H9 (cell line): ENCODE measurements around the gene PRR5L. TPM values are rescaled to one million over a fixed set of nuclear protein-coding genes. Genes with fewer than 3 reads are reported as not detected.

Source experiments
- DNase-seq: peaks from one replicate; pipeline ENCODE4 v3.0.0-alpha.2; 2017
- H2AFZ ChIP-seq: one replicate; pipeline ENCODE4 v1.6.1; 2013; ENCODE audit warnings: mild to moderate bottlenecking, low read length, control low read depth, moderate library complexity
- H2AK5ac ChIP-seq: 2 replicates; pipeline ENCODE4 v1.6.1; 2013; ENCODE audit warnings: low read length, control low read depth, mixed read lengths; ENCODE audit not compliant: insufficient read length
- H2BK120ac ChIP-seq: one replicate; pipeline ENCODE4 v1.6.1; 2013; ENCODE audit warnings: low read depth, mild to moderate bottlenecking, low read length, control low read depth, inconsistent platforms; ENCODE audit not compliant: poor library complexity, severe bottlenecking
- H2BK12ac ChIP-seq: 2 replicates; pipeline ENCODE4 v1.6.1; 2013; ENCODE audit warnings: low read length, control low read depth, mixed read lengths, low read depth; ENCODE audit not compliant: insufficient read length
- H2BK15ac ChIP-seq: 2 replicates; pipeline ENCODE4 v1.6.1; 2013; ENCODE audit warnings: low read depth, low read length, control low read depth
- H2BK20ac ChIP-seq: one replicate; pipeline ENCODE4 v1.6.1; 2013; ENCODE audit warnings: low read depth, mild to moderate bottlenecking, low read length, control low read depth, inconsistent platforms; ENCODE audit not compliant: poor library complexity, severe bottlenecking
- H2BK5ac ChIP-seq: 2 replicates; pipeline ENCODE4 v1.6.1; 2013; ENCODE audit warnings: low read length, control low read depth, mixed read lengths; ENCODE audit not compliant: insufficient read length
- H3K14ac ChIP-seq: 2 replicates; pipeline ENCODE4 v1.6.1; 2013; ENCODE audit warnings: low read length, control low read depth; ENCODE audit not compliant: insufficient read depth
- H3K18ac ChIP-seq: 2 replicates; pipeline ENCODE4 v1.6.1; 2013; ENCODE audit warnings: low read depth, mild to moderate bottlenecking, mixed read lengths, low read length, control low read depth; ENCODE audit not compliant: insufficient read length
- H3K23ac ChIP-seq: 2 replicates; pipeline ENCODE4 v1.6.1; 2013; ENCODE audit warnings: low read length, control low read depth, mixed read lengths, low read depth; ENCODE audit not compliant: insufficient read length
- H3K23me2 ChIP-seq: 2 replicates; pipeline ENCODE4 v1.6.1; 2013; ENCODE audit warnings: low read depth, mild to moderate bottlenecking, mixed read lengths, low read length, control low read depth; ENCODE audit not compliant: insufficient read length, poor library complexity, severe bottlenecking
- H3K27ac ChIP-seq: 2 replicates; pipeline ENCODE4 v1.5.1; 2013; ENCODE audit warnings: low read length, control low read depth, mixed read lengths, low read depth; ENCODE audit not compliant: insufficient read length
- H3K27me3 ChIP-seq: 2 replicates; pipeline ENCODE4 v1.6.1; 2013; ENCODE audit warnings: low read length, control low read depth, inconsistent platforms; ENCODE audit not compliant: insufficient read depth
- H3K4ac ChIP-seq: 2 replicates; pipeline ENCODE4 v1.6.1; 2013; ENCODE audit warnings: low read depth, mild to moderate bottlenecking, control low read depth, inconsistent platforms, low read length, moderate library complexity
- H3K4me1 ChIP-seq: 2 replicates; pipeline ENCODE4 v1.6.1; 2013; ENCODE audit warnings: low read length, control low read depth, inconsistent platforms; ENCODE audit not compliant: insufficient read depth
- H3K4me2 ChIP-seq: 2 replicates; pipeline ENCODE4 v1.6.1; 2013; ENCODE audit warnings: low read length, control low read depth, mixed read lengths; ENCODE audit not compliant: insufficient read length, insufficient read depth
- H3K56ac ChIP-seq: 2 replicates; pipeline ENCODE4 v1.6.1; 2013; ENCODE audit warnings: low read depth, mild to moderate bottlenecking, mixed read lengths, low read length, control low read depth; ENCODE audit not compliant: insufficient read length
- H3K79me1 ChIP-seq: 2 replicates; pipeline ENCODE4 v1.6.1; 2013; ENCODE audit warnings: low read depth, mild to moderate bottlenecking, moderate library complexity, low read length, control low read depth, inconsistent platforms; ENCODE audit not compliant: insufficient read depth, poor library complexity, severe bottlenecking
- H3K79me2 ChIP-seq: 2 replicates; pipeline ENCODE4 v1.6.1; 2013; ENCODE audit warnings: low read length, control low read depth, inconsistent platforms; ENCODE audit not compliant: insufficient read depth
- H3K9ac ChIP-seq: 2 replicates; pipeline ENCODE4 v1.6.1; 2013; ENCODE audit warnings: low read length, control low read depth, mixed read lengths; ENCODE audit not compliant: insufficient read length; ENCODE audit errors: extremely low read depth
- H3K9me3 ChIP-seq: one replicate; pipeline ENCODE4 v1.6.1; 2013; ENCODE audit warnings: low read depth, low read length, inconsistent platforms; ENCODE audit not compliant: control insufficient read depth
- H3T11ph ChIP-seq: one replicate; pipeline ENCODE4 v1.6.1; 2013; ENCODE audit warnings: mild to moderate bottlenecking, low read length, control low read depth, inconsistent platforms
- H4K20me1 ChIP-seq: one replicate; pipeline ENCODE4 v1.6.1; 2013; ENCODE audit not compliant: control insufficient read depth, insufficient read length, insufficient read depth
- H4K5ac ChIP-seq: 2 replicates; pipeline ENCODE4 v1.6.1; 2013; ENCODE audit warnings: low read depth, mild to moderate bottlenecking, mixed read lengths, low read length, control low read depth; ENCODE audit not compliant: insufficient read length
- H4K8ac ChIP-seq: replicated peaks from 2 replicates; pipeline ENCODE4 v1.6.1; 2013; ENCODE audit warnings: low read length, control low read depth, mixed read lengths, low read depth; ENCODE audit not compliant: insufficient read length
- H4K91ac ChIP-seq: 2 replicates; pipeline ENCODE4 v1.6.1; 2013; ENCODE audit warnings: low read depth, mild to moderate bottlenecking, moderate library complexity, mixed read lengths, low read length, control low read depth; ENCODE audit not compliant: insufficient read length
- H3K27ac Mint-ChIP-seq, 3 experiments: 2 replicates in 2 of 3; 3 replicates in 1 of 3; pipeline ENCODE4 v1.8.0; 2020 to 2021; ENCODE audit warnings: mixed read lengths in 3 of 3, mild to moderate bottlenecking in 1 of 3, moderate library complexity in 1 of 3
- H3K27me3 Mint-ChIP-seq: 2 replicates; pipeline ENCODE4 v1.8.0; 2021; ENCODE audit warnings: low read depth, mild to moderate bottlenecking, moderate library complexity, mixed read lengths
- H3K36me3 Mint-ChIP-seq, 3 experiments: 2 replicates in 2 of 3; 3 replicates in 1 of 3; pipeline ENCODE4 v1.8.0; 2020 to 2021; ENCODE audit warnings: low read depth in 3 of 3, mixed read lengths in 3 of 3; ENCODE audit not compliant: insufficient read depth in 1 of 3
- H3K4me1 Mint-ChIP-seq, 2 experiments: 2 replicates each; pipeline ENCODE4 v1.8.0; 2020; ENCODE audit warnings: mixed read lengths in 2 of 2
- H3K4me3 Mint-ChIP-seq, 2 experiments: 2 replicates in 1 of 2; 3 replicates in 1 of 2; pipeline ENCODE4 v1.8.0; 2020 to 2021; ENCODE audit warnings: mild to moderate bottlenecking in 2 of 2, mixed read lengths in 2 of 2, moderate library complexity in 1 of 2
- H3K9me3 Mint-ChIP-seq, 2 experiments: 2 replicates in 1 of 2; 3 replicates in 1 of 2; pipeline ENCODE4 v1.8.0; 2020; ENCODE audit warnings: mild to moderate bottlenecking in 2 of 2, mixed read lengths in 2 of 2, moderate library complexity in 1 of 2
- WGBS: extraction: QIAGEN DNeasy Blood & Tissue Kit; methylation state at CpG from one replicate; pipeline ENCODE4 v1.1.7; 2013; ENCODE audit warnings: missing lambda C conversion rate, low lambda C conversion rate, mixed read lengths; ENCODE audit not compliant: insufficient read length; ENCODE audit errors: extremely low coverage; 5-methylcytosine and 5-hydroxymethylcytosine counted together
- total RNA-seq: library from RNA; stranded (reverse); gene quantifications from 2 replicates; pipeline ENCODE4 v1.2.1, GENCODE V29; 2021
- TF ChIP-seq, protein P1 (sequence below): fragments of 200-600 bp; sonication (generic); conservative IDR thresholded peaks from 3 replicates; pipeline ENCODE4 v1.8.0; 2021; ENCODE audit warnings: antibody characterized with exemption, mild to moderate bottlenecking

Gene PRR5L
- total RNA-seq, 1 experiment from 2014 or later, result 5.6 TPM

DNA sequence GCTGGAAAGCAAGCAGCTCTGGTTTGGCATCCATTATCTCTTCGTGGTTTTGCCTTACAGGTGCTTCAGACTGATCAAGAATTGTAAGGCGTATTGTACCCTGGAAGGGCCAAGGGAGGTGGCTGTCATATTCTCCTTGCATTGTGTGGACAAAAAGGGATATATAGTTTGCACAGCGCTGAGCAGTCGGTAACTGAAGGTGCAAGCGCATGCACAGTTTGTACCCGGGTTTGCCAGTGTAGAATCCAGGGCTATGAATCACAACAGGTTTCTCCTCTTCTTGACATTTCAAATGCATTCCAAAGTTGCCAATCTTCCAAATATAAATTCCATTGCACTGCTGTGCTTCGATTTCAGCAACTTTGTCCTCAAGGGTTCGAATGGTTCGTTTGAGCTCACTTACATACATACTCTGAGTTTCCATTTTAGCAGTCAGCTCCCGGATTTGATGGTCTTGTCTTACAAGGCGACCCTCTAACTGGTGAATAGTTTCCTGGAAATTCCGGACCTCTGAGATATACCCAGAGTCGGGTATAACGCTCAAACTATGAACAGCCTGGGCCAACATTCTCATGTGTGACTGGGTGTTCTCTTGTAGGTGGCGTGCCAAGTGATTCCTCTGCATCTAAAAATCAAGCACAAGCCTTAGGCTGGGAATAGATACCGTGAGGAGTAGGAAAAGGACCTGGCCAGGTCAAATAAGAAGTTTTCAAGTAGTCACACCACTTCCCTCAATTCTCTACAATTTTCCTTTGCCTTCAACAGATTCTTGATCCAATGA is 194.1 kb downstream of the PRR5L start:
- no peak overlapping the region for H2BK5ac ChIP-seq
- no peak overlapping the region for H3K18ac ChIP-seq
- no peak overlapping the region; a peak in 1 of 7 replicates for H3K27ac Mint-ChIP-seq
- no peaks in the 10 kb centered on the region for H3K27me3 Mint-ChIP-seq
- no peaks in the 10 kb centered on the region for H3K9me3 ChIP-seq
- no peak overlapping the region for H3K4me3 Mint-ChIP-seq
- no peak overlapping the region for H4K91ac ChIP-seq
- H3K4me2 ChIP-seq, result no peak overlapping the region
- TF ChIP-seq, protein P1, sequence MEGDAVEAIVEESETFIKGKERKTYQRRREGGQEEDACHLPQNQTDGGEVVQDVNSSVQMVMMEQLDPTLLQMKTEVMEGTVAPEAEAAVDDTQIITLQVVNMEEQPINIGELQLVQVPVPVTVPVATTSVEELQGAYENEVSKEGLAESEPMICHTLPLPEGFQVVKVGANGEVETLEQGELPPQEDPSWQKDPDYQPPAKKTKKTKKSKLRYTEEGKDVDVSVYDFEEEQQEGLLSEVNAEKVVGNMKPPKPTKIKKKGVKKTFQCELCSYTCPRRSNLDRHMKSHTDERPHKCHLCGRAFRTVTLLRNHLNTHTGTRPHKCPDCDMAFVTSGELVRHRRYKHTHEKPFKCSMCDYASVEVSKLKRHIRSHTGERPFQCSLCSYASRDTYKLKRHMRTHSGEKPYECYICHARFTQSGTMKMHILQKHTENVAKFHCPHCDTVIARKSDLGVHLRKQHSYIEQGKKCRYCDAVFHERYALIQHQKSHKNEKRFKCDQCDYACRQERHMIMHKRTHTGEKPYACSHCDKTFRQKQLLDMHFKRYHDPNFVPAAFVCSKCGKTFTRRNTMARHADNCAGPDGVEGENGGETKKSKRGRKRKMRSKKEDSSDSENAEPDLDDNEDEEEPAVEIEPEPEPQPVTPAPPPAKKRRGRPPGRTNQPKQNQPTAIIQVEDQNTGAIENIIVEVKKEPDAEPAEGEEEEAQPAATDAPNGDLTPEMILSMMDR, result no peak
- no peak overlapping the region for H3K14ac ChIP-seq
- no peak overlapping the region for H2BK20ac ChIP-seq
- no peaks in the 10 kb centered on the region for H4K20me1 ChIP-seq
- no peaks in the 10 kb centered on the region for H3K79me1 ChIP-seq
- no peak overlapping the region for H2AFZ ChIP-seq
- no peaks in the 10 kb centered on the region for H3K23me2 ChIP-seq
- H3K56ac ChIP-seq, result no peak overlapping the region
- no peaks in the 10 kb centered on the region for H3K4me1 Mint-ChIP-seq
- H3K27me3 ChIP-seq, result no peaks in the 10 kb centered on the region; the same call in 1 of the 2 replicates
- H2BK15ac ChIP-seq, result no peak overlapping the region
- WGBS, result no CpG with 5 or more reads among the region's 16 CpGs
- H4K5ac ChIP-seq, result no peak overlapping the region
- H3K36me3 Mint-ChIP-seq, result peaks cover 4 to 37% (median 36%) of the 10 kb centered on the region in 3 experiments; a peak in 5 of 7 replicates
- H3K9me3 Mint-ChIP-seq, result no peaks in the 10 kb centered on the region
- no peak overlapping the region for H3K27ac ChIP-seq
- no peak for DNase-seq
- no peak overlapping the region for H2AK5ac ChIP-seq
- no peak overlapping the region for H3T11ph ChIP-seq
- H3K79me2 ChIP-seq, result no peaks in the 10 kb centered on the region
- H2BK12ac ChIP-seq, result no peak overlapping the region
- no peak overlapping the region for H3K4ac ChIP-seq
- H3K9ac ChIP-seq, result no peak overlapping the region
- no peak overlapping the region for H3K23ac ChIP-seq
- no peaks in the 10 kb centered on the region for H3K4me1 ChIP-seq
- no peak overlapping the region for H2BK120ac ChIP-seq
- no peak overlapping the region for H4K8ac ChIP-seq
